Left renal cortex interstitium (tissue), 4 donors: Measurements from ENCODE around the gene WDFY4. TPM values are rescaled to one million over a fixed set of nuclear protein-coding genes. Genes with fewer than 3 reads are reported as not detected.
A peak's percentile ranks its signal among the peaks of the same experiment; 100 is the strongest.

Experiments
- DNase-seq, 4 donors: peaks; one replicate each; pipeline ENCODE4 v3.0.0-alpha.2; 2013; ENCODE audit warnings: low read depth in 4 of 4, low spot score in 2 of 4, missing footprints in 1 of 4
- polyA plus RNA-seq, 4 donors: library from polyadenylated mRNA; unstranded; fragments of 120-200 nt; gene quantifications; one replicate each; pipeline ENCODE4 v1.2.1, GENCODE V29; 2013; ENCODE audit not compliant: insufficient read length in 4 of 4

WDFY4 gene
- polyA plus RNA-seq, 4 donors: 1.5 to 3.0 (median 2.0) TPM

- no peak for DNase-seq
Measured at GRCh38 chr10:48895803-48896195, 211.1 kb downstream of the WDFY4 start.

DNA sequence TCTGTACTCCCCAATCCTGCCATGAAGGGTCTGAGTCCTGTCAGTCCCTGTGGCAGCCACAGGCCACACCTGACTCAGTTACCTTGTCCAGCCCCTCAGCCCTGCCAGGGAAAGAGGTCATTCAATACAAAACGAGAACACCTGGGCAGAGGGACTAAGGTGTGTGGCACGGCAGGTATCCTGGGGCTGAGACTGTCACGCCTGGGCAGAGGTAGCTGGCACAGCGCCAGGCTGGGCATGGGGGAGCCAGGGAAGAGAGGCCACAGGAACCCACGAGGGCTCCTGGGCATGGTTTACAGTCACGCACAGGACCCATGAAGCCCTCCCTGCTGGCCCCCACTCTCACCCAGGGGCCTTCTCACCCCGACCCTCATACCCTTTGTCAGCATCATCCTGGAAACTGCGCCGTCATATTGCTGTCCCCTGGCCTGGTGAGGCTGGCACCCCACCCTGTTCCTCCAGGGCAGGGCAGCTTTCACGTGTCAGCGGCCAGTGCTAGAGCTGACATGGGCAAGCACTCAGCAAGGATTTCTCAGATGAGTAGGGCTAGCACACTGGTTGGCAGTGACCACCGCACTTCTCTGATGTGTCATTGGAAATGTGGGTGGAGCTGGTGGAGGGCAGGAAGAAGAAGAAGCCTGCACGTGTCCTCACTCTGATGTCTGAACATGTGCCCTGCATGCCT lies 212.2 kb downstream of the WDFY4 start:
- DNase-seq: no peak

GRCh38 chr10:48897441-48897790 lies 212.7 kb downstream of the WDFY4 start:
- DNase-seq: no peak

DNA sequence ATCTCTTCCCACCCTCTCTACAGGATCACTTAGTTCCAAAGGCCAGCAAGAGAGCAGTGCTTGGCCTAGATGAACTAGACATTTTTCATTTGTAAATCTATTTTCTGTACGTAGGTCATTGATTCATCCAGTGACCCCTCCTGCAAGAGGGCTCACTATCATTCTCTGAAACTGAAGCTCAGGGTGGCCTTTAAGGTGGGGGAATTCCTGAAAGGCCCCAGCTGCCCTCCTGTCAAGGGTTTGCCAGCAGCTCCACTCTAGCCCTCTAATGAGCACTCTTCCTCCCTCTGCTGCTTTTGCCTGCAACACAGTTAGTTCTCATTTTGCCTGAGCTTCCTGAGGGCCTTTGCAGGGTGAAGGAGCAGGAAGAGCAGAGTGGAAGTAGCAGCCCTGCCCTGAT lies 213.8 kb downstream of the WDFY4 start:
- no peak for DNase-seq

DNA sequence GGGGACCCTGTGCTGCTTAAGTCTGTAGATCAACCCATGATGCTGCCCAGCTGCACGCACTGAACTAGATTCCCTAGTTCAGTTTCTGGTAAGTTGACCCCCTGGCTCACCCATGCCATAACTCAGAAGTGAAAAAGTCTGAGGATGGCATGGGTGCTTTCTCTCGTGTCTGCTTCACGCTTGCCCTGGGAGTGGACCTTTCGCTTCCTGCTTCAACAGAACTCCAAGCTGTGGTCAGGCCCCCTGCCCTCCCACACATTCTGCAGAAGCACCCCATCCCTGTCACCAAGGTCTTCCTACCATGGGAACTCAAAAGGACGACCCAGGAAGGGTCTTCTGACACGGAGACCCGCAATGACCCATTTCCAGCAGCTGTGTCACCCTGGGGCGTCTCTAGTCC lies 215.1 kb downstream of the WDFY4 start:
- no peak for DNase-seq

DNA sequence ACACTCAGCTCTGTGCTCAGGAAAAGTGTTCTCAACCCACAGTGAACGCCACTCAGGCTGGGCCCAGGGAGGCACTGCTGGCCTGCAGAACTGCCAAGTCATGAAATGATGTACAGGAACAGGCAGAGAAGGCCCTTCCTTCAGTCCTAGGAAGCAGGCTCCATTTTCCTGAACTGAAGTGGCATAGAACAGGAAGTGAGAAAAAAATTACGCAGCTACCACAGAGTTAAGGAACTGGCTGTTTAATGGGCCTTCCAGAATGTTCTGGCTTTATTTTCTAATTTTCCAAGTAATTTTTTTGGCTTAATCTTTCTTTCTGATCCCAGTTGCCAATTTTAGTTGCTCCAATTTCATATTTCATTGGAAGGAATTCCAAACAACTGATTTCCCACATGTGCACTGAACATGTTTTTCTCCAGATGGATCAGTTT lies 215.7 kb downstream of the WDFY4 start:
- no peak for DNase-seq

DNA sequence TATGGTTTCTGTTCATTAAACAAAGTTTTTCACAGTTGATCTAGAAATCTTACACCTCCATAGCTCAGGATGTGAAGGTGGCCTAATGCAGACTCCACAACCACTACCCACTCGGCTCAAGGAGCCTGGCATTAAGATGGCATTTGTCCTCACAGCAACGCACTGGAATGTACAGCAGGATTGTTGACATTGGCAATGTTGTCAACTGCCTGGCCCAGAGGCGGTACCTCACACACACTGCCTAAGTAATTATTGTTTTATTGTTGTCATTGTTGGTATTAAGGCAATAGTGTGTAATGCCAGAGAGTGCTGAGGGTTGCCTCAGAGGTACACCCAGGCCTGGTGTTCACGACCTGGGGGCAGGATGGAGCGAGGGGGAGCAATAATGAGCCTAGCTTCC lies 216.6 kb downstream of the WDFY4 start:
- no peak for DNase-seq

DNA sequence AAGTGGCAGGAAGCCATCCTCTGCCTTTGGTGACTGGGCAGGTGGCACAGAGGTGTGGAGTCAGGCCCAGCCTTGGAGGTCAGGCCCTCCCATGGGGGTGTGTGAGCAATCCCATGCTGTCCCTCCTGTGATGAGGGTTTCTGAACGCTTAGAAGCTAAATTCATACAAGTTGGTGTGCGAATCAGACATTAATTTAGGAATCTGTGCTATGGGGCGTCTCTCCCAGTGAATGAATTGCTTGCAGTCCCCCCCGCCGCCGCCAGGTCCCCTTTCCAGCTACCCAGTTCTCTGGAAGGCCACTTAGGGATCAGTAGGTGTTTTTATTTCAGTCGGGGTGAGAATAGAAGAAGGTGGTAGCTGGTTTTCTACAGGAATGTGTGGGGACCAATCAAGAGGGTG lies 217.4 kb downstream of the WDFY4 start:
- no peak for DNase-seq

DNA sequence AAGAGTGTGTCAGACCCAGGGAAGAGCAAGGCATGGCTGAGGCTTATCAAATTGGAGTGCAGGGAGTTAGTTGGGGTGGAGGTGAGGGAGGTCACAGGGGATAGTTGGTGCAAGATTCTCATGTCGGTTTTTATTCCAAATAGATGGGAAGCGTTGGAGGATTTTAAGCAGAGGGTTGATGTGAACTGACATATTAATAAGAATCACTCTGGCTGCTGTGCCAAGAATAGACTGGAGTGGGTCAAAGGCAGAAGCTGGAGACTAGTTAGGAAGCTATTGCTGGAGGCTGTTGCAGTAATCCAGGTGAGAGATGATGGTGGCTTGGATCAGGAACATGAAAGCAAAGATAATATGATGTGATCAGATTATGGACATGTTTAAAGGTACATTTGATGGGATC lies 218.5 kb downstream of the WDFY4 start:
- no peak for DNase-seq

GRCh38 chr10:48904861-48905260 lies 220.2 kb downstream of the WDFY4 start:
- no peak for DNase-seq

- no peak for DNase-seq
Measured at GRCh38 chr10:48905311-48905710, 220.6 kb downstream of the WDFY4 start.

GRCh38 chr10:48906841-48907240 lies 222.2 kb downstream of the WDFY4 start:
- no peak for DNase-seq

GRCh38 chr10:48907730-48908129 lies 223.1 kb downstream of the WDFY4 start:
- no peak for DNase-seq

GRCh38 chr10:48910548-48910947 lies 225.9 kb downstream of the WDFY4 start:
- DNase-seq: no peak

DNA sequence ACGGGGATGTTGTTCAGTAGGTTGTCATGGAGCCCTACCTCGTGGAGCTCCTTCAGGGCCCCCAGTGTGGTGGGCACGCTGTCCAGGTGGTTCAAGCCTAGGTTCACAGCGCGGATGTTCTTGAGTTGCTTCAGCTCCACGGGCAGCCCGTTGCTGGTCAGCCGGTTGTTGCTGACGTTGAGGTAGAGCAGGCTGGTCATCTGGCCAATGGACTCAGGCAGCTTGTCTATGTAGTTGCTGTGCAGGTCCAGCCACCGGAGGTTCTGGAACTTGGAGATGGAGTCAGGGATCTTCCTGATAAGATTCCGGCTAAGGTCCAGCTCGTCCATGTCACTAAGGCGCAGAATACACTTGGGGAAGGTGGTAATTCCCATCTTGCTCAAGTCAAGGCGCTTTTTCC lies 229.0 kb downstream of the WDFY4 start:
- DNase-seq: no peak

DNA sequence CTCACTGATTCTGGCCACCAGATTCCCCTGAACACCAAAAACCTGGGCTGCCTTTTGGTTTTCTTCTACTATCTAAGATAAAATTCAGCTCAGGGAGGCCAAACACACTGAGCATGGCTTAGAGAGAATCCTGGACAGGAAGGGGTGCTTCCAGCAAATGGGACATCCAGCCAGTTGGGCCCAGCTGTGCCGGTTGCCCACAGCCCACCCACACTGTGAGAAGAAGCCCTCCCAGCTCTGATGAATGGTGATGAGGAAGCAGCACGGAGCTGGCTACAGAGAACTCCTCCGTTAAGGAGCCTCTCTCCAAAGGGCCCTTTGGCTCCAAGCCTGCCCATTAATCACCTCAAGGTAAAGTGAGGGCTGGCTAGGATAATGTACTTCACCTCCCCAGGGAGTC lies 239.1 kb downstream of the WDFY4 start:
- no peak for DNase-seq

DNA sequence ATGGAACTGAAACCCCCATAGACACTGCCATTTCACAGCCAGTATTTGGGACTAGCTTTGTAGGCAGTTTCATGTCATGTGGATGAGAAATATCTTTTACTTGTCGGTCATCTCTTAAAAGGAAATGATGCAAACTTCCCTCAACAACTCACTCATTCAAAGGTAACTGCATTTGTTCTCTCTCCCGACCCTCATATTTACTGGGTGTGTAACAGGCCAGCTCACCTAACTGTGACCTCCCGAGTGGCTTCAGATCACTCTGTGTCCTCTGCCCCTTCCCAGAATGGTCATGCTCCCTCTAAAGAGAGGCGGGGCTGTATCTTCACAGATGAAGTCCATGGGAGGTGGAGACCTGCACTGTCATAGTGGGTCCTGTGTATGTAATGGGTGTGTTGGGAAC lies 240.3 kb downstream of the WDFY4 start:
- DNase-seq: no peak

DNA sequence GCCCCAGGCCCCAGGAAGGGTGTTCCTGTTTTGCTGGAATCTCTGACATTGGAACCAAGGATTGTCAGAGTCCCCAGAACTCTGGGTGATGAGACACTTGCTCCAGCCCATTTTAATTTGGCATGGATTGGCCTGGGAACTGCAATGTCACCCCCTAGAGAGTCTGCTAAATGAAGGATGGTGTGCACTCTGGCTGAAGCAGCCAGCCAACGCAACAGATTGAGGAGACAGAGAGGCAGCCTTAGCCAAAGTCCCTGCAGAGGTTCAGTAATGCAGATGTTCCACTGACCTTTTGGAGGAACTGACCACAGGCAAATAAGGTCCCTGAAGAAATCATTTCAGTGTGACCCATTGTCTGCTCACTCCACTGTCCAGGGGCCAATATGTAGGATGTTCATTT lies 241.6 kb downstream of the WDFY4 start:
- no peak for DNase-seq

GRCh38 chr10:48926764-48927540 lies 242.3 kb downstream of the WDFY4 start:
- DNase-seq: peak in 1 of 4 donors; percentile 9

DNA sequence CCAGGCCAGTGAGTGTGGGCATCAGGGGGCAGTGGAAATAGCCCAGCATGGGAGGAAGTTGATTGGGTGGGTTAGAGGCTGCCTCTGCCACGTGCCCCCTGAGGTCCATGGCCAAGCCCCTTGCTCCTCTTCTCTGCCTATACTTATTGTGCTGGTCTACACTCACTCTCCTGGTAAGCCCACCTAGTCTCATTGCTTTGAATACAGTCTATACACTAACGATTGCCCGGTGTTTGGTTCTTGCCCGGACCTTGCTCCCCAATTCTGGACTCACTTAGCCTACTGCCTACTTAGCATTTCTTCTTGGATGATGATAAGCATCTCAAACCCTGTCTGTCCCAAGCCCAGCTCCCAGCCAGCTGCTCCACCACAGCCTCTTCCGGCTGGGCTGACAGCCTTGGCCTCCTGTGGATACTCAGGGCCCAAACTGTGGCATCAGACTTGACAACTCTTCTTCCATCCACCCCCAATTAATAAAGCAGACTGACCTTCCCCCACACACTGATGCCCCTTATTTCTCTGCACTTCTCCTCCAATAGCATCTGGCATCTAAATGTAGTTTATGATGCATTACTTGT lies 244.8 kb downstream of the WDFY4 start:
- no peak for DNase-seq

- no peak for DNase-seq
Measured at GRCh38 chr10:48931188-48931587, 246.5 kb downstream of the WDFY4 start.
